ENCODE measurements around the gene ZDHHC11. TPM values are rescaled to one million over a fixed set of nuclear protein-coding genes. Genes with fewer than 3 reads are reported as not detected.

Gene ZDHHC11
- total RNA-seq, 1 donor from 2014 or later = 6.3 TPM

GRCh38 chr5:878125-878524 lies 27.3 kb upstream of the ZDHHC11 start:
- Mint-ChIP-seq H3K9me3 (ENCODE audit: unreplicated experiment) (no peaks in the 10 kb centered on the region), H3K27me3 (ENCODE audit: unreplicated experiment) (no peaks in the 10 kb centered on the region), H3K4me3 (ENCODE audit: unreplicated experiment) (no peak overlapping the region), H3K4me1 (ENCODE audit: unreplicated experiment) (no peaks in the 10 kb centered on the region), H3K36me3 (ENCODE audit: unreplicated experiment) (peaks cover 54% of the 10 kb centered on the region), H3K27ac (ENCODE audit: unreplicated experiment) (no peak overlapping the region)
- TF ChIP-seq, protein P1, sequence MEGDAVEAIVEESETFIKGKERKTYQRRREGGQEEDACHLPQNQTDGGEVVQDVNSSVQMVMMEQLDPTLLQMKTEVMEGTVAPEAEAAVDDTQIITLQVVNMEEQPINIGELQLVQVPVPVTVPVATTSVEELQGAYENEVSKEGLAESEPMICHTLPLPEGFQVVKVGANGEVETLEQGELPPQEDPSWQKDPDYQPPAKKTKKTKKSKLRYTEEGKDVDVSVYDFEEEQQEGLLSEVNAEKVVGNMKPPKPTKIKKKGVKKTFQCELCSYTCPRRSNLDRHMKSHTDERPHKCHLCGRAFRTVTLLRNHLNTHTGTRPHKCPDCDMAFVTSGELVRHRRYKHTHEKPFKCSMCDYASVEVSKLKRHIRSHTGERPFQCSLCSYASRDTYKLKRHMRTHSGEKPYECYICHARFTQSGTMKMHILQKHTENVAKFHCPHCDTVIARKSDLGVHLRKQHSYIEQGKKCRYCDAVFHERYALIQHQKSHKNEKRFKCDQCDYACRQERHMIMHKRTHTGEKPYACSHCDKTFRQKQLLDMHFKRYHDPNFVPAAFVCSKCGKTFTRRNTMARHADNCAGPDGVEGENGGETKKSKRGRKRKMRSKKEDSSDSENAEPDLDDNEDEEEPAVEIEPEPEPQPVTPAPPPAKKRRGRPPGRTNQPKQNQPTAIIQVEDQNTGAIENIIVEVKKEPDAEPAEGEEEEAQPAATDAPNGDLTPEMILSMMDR (IDR thresholded peaks at IDR 0.05) = no peak
- no peak for DNase-seq (ENCODE audit: extremely low spot score, unreplicated experiment)

GRCh38 chr5:876398-877365 lies 25.9 kb upstream of the ZDHHC11 start:
- Mint-ChIP-seq H3K4me1 (ENCODE audit: unreplicated experiment) (no peaks in the 10 kb centered on the region), H3K4me3 (ENCODE audit: unreplicated experiment) (no peak overlapping the region), H3K9me3 (ENCODE audit: unreplicated experiment) (no peaks in the 10 kb centered on the region), H3K36me3 (ENCODE audit: unreplicated experiment) (peaks cover 48% of the 10 kb centered on the region), H3K27ac (ENCODE audit: unreplicated experiment) (no peak overlapping the region), H3K27me3 (ENCODE audit: unreplicated experiment) (no peaks in the 10 kb centered on the region)
- no peak for DNase-seq (ENCODE audit: extremely low spot score, unreplicated experiment)
- TF ChIP-seq, protein P1 (IDR thresholded peaks at IDR 0.05) = no peak

GRCh38 chr5:875931-876330 lies 25.1 kb upstream of the ZDHHC11 start:
- no peaks in the 10 kb centered on the region for H3K4me1 Mint-ChIP-seq (ENCODE audit: unreplicated experiment)
- TF ChIP-seq, protein P1 (IDR thresholded peaks at IDR 0.05) = no peak
- H3K9me3 Mint-ChIP-seq (ENCODE audit: unreplicated experiment) = no peaks in the 10 kb centered on the region
- H3K27ac Mint-ChIP-seq (ENCODE audit: unreplicated experiment) = no peak overlapping the region
- DNase-seq (ENCODE audit: extremely low spot score, unreplicated experiment) = no peak
- peaks cover 49% of the 10 kb centered on the region for H3K36me3 Mint-ChIP-seq (ENCODE audit: unreplicated experiment)
- no peak overlapping the region for H3K4me3 Mint-ChIP-seq (ENCODE audit: unreplicated experiment)
- H3K27me3 Mint-ChIP-seq (ENCODE audit: unreplicated experiment) = no peaks in the 10 kb centered on the region

DNA sequence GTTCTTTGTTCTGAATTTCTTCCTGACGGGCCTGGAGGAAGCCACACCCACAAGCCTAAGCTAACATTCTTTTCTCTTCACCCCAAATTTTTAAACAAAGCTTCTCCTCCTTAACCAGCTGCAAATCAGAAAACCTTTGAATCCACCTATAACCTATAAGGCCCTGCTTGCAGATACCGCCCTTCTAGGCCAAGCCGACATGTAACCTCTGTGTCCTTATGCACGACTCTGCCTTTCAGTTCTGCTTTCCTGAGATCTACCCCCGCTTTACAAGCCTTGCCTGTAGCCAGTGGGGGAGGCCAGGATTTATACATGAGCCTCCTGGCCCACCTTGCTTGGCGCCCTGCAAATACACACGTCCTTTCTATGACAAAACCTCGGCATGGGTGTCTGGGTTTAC lies 22.5 kb upstream of the ZDHHC11 start:
- no peaks in the 10 kb centered on the region for H3K27me3 Mint-ChIP-seq (ENCODE audit: unreplicated experiment)
- H3K4me3 Mint-ChIP-seq (ENCODE audit: unreplicated experiment) = no peak overlapping the region
- H3K4me1 Mint-ChIP-seq (ENCODE audit: unreplicated experiment) = no peaks in the 10 kb centered on the region
- no peaks in the 10 kb centered on the region for H3K9me3 Mint-ChIP-seq (ENCODE audit: unreplicated experiment)
- no peak overlapping the region for H3K27ac Mint-ChIP-seq (ENCODE audit: unreplicated experiment)
- H3K36me3 Mint-ChIP-seq (ENCODE audit: unreplicated experiment) = peaks cover 66% of the 10 kb centered on the region
- no peak for DNase-seq (ENCODE audit: extremely low spot score, unreplicated experiment)
- TF ChIP-seq, protein P1 (IDR thresholded peaks at IDR 0.05) = no peak

DNA sequence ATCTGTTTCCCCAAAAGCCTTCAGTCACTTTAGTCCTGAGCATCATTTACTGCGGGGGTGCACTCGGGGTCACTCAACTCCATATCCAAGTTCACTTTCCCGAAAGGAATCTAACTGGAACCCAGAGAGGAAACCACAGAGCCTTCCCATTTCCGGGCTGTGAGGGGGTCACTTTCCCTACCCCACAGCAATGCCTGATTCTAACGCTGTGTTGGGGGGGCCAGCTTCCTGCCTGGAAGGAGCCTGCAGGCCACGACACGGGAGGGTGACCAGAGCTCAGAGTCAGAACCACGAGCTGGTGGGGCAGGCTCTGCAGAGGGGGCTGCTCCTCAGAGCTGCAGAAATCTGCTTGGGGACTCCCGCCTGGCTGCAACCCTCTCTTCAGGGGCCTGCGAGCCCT lies 21.5 kb upstream of the ZDHHC11 start:
- Mint-ChIP-seq H3K27ac (ENCODE audit: unreplicated experiment) (no peak overlapping the region), H3K27me3 (ENCODE audit: unreplicated experiment) (no peaks in the 10 kb centered on the region), H3K4me3 (ENCODE audit: unreplicated experiment) (no peak overlapping the region), H3K9me3 (ENCODE audit: unreplicated experiment) (no peaks in the 10 kb centered on the region), H3K4me1 (ENCODE audit: unreplicated experiment) (no peaks in the 10 kb centered on the region), H3K36me3 (ENCODE audit: unreplicated experiment) (peaks cover 68% of the 10 kb centered on the region)
- TF ChIP-seq, protein P1 (IDR thresholded peaks at IDR 0.05) = no peak
- DNase-seq (ENCODE audit: extremely low spot score, unreplicated experiment) = no peak
